PC-3 (cell line): ENCODE results near the gene SAPCD2.

Experiments
- EZH2 ChIP-seq: fragments of 300-600 bp; sonication (generic); IDR thresholded peaks from one replicate; pipeline ENCODE4 v1.6.1; 2017; ENCODE audit warnings: antibody characterized with exemption, mild to moderate bottlenecking, low read length; ENCODE audit not compliant: unreplicated experiment
- EZH2phosphoT487 ChIP-seq: fragments of 300-600 bp; sonication (generic); IDR thresholded peaks from 2 replicates; pipeline ENCODE4 v1.6.1; 2018; ENCODE audit warnings: mild to moderate bottlenecking, antibody characterized with exemption, low read length, borderline replicate concordance
- TF ChIP-seq, protein P1 (sequence below): fragments of 300-600 bp; sonication (generic); conservative IDR thresholded peaks from 2 replicates; pipeline ENCODE4 v1.5.1; 2017; ENCODE audit warnings: antibody characterized with exemption, low read depth, mild to moderate bottlenecking, low read length

DNA sequence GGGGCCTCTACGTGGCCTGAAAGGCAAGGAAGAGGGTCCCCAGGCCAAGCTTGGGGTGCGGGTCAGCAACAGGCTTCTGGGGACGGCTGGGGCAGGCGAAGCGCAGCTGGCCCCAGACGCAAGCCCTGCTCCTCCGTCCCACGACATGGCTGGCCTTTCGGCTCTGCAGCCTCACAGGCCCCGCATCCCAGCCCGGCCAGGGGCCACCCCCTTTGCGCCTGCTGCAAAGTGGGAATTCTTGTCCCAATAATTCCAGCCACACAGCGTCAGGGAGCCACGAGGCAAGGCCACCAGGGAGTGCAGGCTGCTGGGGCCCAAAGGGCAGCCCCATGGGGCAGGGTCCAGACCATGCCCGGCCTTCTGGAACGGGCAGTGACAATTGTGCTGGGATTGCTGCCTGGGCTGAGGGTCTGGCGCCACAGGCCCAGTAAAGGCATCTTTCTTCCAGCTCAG lies 15.4 kb downstream of the SAPCD2 start:
- TF ChIP-seq, protein P1, sequence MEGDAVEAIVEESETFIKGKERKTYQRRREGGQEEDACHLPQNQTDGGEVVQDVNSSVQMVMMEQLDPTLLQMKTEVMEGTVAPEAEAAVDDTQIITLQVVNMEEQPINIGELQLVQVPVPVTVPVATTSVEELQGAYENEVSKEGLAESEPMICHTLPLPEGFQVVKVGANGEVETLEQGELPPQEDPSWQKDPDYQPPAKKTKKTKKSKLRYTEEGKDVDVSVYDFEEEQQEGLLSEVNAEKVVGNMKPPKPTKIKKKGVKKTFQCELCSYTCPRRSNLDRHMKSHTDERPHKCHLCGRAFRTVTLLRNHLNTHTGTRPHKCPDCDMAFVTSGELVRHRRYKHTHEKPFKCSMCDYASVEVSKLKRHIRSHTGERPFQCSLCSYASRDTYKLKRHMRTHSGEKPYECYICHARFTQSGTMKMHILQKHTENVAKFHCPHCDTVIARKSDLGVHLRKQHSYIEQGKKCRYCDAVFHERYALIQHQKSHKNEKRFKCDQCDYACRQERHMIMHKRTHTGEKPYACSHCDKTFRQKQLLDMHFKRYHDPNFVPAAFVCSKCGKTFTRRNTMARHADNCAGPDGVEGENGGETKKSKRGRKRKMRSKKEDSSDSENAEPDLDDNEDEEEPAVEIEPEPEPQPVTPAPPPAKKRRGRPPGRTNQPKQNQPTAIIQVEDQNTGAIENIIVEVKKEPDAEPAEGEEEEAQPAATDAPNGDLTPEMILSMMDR, result no peak
- TF ChIP-seq EZH2 (no peak), EZH2phosphoT487 (no peak)
